ENCODE measurements around the gene INAFM1. TPM values are rescaled to one million over a fixed set of nuclear protein-coding genes. Genes with fewer than 3 reads are reported as not detected.

The INAFM1 gene
- 13.9 TPM for polyA plus RNA-seq (2013, experiment 1 of 2; ENCODE audit: insufficient read length)
- 16.1 TPM for polyA plus RNA-seq (2013, experiment 2 of 2; ENCODE audit: insufficient read length)

DNA sequence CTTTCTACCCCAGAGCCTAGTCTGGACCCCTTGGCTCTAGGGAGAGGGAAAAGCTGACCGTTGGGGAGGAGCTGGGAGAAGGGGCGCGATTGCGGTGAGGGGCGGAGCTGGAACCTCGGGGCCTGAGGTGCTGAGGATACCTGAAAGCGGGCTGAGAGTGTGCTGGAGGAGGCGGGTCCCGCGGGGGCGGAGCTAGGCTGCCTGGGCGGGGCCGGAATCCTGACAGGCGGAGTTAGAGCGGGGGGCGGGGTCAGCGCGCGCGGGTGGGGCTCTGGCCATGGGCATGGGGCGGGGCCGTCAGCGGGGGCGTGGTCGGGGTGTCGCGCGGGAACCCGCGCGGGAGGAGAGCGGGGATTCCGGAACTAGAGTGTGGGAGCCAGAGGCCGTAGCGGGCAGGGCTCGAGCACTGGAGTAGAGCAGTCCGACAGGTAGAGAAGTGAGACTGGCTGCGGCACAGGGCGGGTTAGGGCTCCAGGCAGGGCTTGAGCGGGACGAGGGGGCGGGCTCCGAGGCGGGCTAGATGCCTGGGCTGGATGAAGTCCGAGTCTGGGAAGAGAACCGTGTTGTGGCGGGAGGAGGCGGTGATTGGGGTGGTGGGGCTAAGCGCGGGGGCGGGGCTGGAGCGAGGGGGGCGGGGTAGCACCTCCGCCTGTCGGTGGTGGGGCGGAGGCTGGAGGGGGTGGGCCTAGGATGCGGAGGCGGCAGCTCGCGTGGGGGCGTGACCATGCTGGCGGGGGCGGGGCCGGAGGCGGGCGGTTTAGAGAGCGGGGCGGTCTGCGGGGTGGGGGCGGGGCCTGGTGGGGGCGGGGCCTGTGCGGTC, at the start of gene INAFM1:
TSS of gene INAFM1 (plus strand) at position 815 of the 820 bp plus-strand sequence. CDS start 35 bp downstream, outside the sequence.
- DNase-seq = peak; percentile 94

DNA sequence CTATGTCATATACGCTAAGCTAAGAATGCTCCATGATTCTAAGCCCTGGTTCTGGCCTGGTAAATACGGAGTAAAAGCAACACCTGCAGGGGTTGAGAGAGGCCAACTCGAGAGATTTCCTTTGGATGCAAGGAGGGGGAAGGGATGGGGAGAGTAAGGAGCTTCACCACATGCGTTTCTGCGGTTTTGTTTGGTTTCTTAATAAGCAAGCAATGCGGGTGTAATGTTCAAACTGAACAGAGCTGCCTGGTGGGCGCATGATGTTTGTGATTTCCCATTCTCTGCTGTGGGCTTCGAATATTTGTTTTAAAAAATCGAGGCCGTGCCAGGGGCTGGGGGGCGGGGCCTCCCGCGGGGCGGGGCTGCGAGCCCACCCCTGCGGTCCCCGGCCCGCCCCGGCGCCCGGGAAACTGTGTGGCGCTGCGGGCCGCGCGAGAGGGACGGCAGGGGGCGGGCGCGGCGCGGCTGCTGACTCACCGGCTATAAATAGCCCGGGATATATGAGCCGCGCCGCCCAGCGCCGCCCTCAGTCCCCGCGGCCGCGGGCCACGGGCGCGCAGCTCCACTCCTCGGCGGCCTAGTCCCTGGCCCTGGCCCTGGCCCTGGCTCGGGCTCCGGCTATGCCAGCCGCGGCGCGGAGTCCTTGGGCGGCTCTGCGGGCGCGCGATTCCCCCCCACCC, 48.8 kb upstream of the INAFM1 start:
- peak; percentile 91 for DNase-seq

DNA sequence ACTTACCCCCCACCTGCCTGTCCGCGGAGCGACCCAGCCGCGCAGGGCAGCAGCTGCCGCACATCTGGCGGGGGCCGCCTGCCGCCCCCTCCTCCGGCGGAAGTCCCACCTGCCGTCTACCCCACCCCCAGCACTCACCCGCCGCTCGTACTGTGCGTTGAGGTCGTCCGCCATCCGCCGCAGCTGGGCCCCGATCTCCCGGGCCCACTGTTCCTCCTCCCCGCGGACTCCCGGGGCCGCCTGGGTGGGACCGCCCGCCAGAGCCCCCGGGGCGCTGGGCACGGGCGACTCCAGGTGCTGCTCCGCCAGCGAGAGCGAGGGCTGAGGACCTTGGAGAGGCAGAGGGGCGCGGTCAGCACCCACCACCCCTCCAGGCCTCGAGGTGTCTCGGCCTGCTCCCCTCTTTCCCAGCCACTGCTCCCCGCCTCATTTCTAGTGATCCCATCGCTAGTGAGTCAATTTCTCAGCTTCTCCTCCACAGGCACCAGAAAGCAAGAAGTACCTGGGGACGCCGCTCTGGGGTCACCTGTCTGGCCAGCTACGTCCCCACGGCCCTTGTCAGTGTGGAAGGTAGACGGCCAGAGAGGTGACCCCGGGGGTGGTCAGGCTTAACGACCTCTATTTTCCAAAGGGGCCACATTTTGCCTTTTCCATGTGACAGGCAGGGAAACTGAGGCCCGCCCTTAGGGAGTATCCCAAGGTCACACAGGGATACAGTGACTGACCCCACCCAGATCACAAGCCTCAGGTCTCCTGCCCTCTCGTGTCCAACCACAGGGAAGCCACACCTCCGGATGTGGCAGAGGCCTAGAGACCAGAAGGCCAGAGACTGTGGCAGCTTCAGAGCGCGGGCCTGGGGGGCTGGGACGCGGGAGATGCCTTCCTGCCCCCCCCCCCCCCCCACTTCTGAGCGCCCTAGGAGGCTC, 48.0 kb upstream of the INAFM1 start:
- DNase-seq = peak; percentile 74

DNA sequence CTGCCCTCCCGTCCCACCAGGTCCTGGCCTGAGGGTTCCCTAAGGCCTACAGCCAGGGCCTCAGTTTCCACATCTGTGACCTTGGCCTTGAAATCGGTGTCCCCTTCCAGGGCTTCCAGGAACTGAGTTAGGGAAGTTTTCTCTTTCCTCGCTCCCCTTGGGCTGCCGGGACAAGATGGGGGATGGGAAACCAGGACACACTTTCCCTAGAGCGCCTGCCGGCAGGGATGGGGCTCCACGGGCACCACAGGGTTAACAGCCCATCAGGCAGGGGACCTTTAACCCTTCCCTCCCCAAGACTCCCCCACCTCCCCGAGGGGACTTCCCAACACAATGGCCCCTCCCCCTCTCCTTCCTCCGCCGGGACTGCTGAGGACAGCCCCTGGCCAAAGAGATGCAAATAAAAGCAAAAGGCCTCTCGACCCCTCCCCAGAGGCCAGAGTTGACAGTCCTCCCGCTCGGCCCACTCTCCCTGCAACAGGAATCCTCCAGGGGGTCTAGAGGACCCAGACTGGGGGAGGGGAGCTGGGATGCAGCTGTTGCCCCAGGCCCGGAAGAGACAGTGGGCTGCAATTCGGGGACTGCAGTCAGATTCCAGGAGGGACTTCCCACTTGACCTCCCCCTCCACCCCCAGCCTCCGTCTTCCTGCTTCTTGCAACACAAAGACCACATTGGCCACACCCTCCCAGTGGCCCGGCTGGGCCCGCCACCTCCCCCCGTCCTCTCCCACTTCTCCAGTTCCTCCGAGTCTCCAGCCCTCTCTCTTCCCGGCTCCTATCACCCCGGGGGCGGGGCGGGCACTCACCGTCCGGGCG, 47.1 kb upstream of the INAFM1 start:
- DNase-seq = peak; percentile 94

DNA sequence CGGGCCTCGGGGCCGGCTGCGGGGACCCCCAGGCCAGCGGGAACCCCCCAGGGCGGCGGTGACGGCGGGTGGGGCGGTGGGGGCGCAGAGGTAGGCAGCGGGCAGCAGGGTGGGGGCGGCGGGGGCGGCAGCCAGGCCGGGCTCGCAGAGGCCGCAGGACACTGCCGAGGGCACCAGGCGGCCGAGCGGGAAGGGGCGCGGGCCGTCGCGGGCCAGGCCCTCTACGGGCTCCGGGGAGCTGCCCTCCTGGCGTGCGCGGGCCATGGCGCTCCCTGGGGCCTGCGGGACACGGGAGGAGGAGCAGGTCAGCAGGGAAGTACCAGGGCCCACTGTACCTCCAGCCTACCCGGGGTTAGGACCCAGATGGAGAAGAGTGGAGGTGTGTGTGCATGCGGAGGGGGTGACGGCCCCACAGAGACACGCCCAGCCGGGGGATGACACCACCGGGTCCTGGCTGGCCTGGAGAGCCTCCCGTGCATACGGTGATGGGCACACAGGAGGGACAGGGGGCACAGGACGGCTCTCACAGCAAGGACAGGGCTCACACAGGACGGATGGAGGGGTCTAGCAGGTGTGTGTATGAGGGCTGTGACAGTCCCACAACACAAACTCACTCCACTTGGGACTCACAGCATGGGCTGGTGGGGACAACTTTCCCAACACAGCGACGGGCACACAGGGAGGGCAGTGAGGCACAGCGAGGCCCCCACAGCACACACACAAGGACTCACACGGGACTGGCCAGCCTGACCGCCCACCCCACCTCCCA, 46.3 kb upstream of the INAFM1 start:
- no peak for DNase-seq

DNA sequence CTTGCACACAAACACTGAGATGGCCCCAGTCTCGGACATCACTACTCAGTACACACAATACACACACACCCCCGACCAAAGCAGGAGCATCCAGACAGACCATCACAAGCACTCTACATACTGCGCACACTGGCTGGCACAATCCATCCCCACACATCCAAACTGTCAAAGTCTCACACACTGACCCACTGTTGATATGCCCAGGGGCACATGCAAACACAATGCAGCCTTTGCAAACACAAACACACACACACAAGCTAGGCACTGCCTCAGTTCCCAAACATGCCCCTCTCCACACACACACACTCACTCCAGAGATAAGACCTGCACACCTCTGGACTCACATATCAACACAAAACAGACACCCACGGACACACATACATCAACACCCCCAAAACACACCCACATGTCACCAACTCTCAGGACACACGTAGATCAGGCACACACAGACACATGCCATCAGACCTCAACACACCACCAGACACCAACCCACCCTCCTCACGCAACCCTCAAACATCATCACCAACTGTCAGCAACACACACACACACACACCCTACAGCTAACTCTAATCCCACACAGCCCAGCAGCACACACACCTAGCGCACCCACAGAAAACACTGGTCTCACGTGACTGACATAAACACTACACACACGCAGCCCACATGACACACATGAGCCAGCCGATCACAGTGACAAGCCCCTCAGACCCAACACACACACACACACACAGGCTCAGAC, 45.6 kb upstream of the INAFM1 start:
- DNase-seq = no peak

DNA sequence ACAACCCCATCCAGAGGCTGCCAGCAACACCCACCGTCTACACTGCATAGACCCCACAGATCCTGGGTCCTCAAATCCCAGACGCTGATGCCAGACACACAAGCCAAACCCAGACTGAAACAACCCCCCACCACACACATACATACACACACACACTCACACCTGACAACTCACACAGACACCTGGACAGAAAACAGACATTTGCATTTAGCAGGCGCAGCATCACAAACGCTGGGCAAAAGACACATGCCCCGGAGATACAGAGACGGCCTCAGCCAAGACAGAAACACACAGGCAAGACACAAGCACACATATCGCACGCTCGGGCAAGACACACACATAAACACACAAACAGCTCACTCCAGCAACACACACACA, 45.0 kb upstream of the INAFM1 start:
- DNase-seq = no peak

DNA sequence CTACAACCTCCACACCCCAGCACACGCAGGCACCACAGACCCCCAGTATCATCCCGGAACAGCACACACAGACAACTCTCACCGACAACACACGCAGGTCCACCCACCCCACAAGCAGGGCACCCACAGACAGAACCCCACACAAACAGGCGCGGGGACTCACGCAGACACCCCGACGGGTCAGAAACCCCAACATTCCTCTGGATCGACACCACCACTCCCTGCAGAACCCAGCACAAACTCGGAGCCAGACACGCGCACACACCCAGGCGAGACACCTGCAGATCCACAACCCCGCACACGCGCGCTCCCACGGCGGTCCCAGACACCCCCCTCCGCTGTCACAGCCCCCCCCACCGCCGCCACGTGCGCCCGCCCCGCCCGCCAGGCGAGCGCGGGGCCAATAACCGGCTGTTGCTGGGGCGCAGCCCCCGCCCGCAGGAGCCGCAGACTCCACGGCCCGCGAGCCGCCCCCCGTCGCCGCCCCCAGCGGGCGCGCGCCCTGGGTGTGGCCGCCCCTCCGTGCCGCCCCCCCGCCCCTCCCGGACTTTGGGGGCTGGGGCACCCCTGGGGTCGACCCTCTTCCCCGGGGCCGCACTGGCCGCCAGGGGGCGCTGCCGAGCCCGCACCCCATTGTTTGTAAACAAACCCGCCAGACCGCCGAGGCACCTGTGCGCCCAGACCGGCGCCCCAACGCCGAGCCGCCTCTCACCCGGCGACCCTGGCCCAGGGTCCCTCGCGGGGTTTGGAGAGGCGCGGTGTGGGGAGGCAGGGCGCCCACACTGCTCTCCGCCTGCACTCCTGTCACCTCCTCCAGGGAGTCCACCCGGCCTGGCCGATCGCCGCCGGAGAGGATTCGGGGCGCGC, 44.4 kb upstream of the INAFM1 start:
- DNase-seq = peak; percentile 47

DNA sequence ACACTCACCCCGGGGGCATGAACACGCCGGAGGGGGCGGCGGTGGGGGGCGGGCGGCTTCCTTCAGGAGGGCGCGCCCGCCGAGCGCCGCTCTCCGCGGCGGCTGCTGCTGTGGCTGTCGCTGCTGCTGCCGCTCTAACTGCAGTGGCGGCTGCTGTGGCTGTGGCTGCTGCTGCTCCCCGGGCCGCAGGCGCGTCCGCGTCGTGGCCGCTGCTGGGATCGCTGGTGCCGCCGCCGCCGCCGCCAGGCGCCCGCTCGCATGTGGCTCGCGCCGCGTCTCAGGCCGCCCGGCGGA, 43.8 kb upstream of the INAFM1 start, which contains the start of gene BBC3:
TSS of gene BBC3 (minus strand) at position 279 of the 294 bp plus-strand sequence. CDS start 2,768 bp downstream, outside the sequence.
- no peak for DNase-seq

DNA sequence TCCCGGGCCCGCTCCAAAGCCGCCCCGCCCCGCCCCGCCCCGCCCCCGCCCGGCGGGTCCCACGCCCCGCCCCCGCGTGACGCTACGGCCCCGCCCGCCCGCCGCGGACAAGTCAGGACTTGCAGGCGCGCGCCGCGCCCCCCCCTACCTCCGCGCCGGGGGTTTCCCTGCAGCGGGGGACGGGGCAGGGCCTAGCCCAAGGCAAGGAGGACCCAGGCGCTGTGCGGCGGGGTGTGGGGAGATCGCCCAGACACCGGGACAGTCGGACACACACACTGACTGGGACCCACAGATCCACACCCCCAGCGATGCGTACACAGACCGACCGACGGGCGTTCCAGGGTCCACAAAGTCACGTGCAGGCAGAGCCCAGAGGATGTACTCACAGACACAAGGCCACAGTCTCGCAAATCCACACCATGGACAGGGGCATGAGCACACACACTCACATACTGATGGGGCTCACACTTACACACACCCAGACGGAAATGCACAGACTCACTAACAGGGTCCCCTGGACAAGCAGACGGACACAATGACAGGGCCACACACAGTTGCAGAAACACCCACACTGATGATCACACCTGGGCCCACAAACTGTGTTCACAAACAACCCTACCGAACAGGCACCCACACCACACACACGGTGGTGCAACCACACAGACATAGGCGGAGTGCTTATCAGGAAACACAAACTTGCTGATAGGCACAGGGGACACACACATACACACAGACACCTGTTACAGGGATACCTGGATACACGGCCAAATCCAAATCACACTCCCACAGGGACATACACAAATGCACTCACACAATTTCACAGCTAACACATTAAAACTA, 43.2 kb upstream of the INAFM1 start:
- DNase-seq = peak; percentile 91

DNA sequence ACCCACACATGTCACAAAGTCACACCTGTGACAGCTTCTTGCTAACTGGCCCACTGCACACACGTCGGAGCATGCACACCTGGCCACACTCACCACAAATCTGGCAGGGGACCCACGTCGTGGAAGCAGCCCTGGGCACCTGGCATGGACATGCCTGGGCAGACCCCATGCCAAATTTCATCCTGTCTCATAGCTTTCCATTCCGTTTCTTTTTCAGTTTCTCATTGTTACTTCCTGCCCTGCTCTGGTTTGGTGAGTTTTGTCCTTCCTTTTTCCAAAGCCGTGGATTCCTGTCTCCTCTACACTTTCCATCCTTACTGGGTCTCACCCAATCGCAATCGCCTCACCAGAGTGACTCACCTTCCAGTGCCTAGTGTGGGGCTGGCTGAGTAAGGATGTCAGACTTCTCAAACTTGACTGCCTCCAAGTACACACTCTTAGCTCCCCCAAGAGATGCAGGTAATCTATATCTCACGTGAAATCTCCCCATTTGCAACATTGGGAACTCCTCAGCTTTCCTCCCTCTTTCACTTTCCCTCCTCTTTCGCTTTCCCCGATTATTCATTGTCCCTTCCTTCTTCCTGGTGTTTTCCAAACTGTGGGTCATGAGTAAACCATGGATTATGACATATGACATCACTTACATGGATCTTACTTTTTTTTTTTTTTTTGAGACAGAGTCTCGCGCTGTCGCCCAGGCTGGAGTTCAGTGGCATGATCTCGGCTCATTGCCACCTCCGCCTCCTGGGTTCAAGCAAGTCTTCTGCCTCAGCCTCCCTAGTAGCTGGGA, 42.1 kb upstream of the INAFM1 start:
- peak; percentile 75 for DNase-seq

DNA sequence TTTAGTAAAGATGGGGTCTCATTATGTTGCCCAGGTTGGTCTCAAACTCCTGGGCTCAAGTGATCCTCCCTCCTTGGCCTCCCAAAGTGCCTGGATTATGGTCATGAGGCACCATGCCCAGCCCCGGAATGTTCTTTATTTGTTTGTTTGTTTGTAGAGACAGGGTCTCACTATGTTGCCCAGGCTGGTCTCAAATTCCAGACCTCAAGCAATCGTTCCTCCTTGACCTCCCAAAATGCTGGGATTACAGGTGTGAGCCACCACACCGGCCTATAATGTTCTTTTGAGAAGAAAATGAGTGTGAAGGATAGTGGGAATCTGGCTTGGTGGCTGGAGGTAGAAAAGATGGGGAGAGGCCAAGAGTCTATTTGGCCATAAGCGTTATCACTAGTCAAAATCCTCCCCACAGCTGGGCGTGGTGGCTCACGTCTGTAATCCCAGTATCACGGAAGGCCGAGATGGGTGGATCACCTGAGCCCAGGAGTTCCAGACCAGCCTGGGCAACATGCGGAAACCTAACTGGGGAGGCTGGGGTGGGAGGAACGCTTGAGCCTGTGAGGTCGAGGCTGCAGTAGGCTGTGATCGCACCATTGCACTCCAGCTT, 38.5 kb upstream of the INAFM1 start:
- DNase-seq = no peak

DNA sequence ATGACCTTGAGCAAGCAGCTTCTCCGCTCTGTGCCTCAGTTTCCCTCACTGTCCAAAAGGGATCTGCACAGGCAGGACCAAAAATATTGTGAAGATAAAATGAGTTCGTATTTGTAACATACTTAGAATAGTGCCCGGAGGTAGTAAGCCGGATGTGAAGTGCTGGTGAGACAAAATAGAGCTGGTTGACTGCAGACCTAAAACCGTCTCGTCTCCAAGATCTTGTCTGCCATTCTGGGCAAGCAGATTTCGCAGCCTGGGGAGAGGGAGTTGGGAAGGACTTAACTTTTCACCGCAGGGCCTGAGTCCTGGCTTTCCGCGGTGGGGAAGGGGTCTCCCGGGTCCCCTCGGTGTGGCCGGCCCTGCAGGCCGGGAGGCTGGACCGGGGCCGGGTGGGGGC, 35.5 kb upstream of the INAFM1 start:
- DNase-seq = no peak

DNA sequence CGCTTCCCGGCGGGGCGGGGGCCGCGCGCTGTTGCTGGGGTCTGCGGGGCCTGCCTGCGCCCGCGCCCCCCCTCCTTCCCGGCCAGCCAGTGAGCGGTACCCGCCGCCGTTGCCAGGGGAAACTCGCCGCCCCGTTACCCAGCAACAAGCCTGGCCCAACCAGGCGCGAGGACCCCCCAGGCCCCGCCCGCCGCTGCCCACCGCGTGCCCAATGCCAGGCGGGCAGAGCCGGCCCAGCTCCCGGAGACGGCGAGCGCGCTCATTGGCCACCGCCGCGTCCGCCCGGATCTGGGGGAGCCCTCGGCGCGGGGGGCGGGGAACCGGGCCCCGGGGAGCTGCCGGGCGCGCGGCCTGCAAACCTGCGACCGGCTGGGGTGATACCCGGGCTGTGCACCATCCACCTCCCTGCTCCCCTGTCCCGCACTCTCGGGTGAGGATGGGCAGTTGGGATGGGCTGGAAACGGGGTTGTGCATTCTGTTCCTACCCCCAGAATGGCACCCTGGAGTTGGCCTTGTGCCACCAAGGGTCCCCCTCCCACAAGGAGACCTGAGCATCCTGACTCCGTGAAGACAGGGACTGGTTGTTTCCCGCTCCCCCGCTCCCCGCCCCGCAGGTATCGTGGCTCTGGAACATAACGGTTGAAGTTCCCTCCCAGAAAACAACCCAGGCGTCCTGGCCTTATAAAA, 34.9 kb upstream of the INAFM1 start:
- DNase-seq = peak; percentile 54

DNA sequence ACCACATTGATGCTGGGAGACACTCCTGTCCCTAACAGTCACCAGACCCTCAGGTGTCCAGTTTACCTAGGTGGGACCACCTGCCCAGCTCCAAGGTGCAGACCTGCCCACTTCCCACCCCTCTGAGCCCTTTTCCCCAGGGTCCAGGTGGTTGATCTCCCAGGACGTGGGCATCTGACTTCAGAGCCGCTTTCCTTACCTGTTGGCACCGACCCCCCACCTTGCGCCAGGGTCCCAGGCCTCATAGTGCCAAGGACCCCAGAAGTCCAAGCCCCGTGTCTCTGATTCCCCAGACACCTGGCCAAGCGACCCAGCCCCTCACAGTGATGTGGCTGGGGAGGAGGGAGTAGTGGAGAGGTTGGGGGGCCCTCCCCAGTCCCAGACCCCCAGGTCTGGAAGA, 34.1 kb upstream of the INAFM1 start:
- no peak for DNase-seq

Data from fibroblast of skin of abdomen (primary cell).